BLaER1 treated with 17β-estradiol and CSF1 and Interleukin-3, amounts not matched to agents 10 nM and 100 nM (cell line): ENCODE data around the gene ZMIZ1.

Experiments
- H3K27ac ChIP-seq, 11 experiments: shearing (Covaris generic); formaldehyde crosslinking; 2 replicates each; pipeline ENCODE4 v1.8.1; 2022
- H3K27me3 ChIP-seq, 11 experiments: shearing (Covaris generic); formaldehyde crosslinking; 2 replicates each; pipeline ENCODE4 v1.8.1; 2022
- H3K36me3 ChIP-seq, 11 experiments: shearing (Covaris generic); formaldehyde crosslinking; 2 replicates each; pipeline ENCODE4 v1.8.1; 2022
- H3K4me1 ChIP-seq, 10 experiments: shearing (Covaris generic); formaldehyde crosslinking; 2 replicates each; pipeline ENCODE4 v1.8.1; 2022
- H3K4me2 ChIP-seq, 11 experiments: shearing (Covaris generic); formaldehyde crosslinking; 2 replicates each; pipeline ENCODE4 v1.8.1; 2022
- H3K4me3 ChIP-seq, 10 experiments: shearing (Covaris generic); formaldehyde crosslinking; 2 replicates each; pipeline ENCODE4 v1.8.1; 2022
- H3K9ac ChIP-seq, 11 experiments: shearing (Covaris generic); formaldehyde crosslinking; 2 replicates each; pipeline ENCODE4 v1.8.1; 2022
- H3K9me3 ChIP-seq, 11 experiments: shearing (Covaris generic); formaldehyde crosslinking; replicated peaks in 1 of 11; 2 replicates each; pipeline ENCODE4 v1.8.1; 2022
- H4K20me1 ChIP-seq, 11 experiments: shearing (Covaris generic); formaldehyde crosslinking; 2 replicates each; pipeline ENCODE4 v1.8.1; 2022
- Cebpa-rat ChIP-seq, 11 experiments: shearing (Covaris generic); IDR thresholded peaks; 2 replicates each; pipeline ENCODE4 v1.8.1; 2022

The ZMIZ1 gene

DNA sequence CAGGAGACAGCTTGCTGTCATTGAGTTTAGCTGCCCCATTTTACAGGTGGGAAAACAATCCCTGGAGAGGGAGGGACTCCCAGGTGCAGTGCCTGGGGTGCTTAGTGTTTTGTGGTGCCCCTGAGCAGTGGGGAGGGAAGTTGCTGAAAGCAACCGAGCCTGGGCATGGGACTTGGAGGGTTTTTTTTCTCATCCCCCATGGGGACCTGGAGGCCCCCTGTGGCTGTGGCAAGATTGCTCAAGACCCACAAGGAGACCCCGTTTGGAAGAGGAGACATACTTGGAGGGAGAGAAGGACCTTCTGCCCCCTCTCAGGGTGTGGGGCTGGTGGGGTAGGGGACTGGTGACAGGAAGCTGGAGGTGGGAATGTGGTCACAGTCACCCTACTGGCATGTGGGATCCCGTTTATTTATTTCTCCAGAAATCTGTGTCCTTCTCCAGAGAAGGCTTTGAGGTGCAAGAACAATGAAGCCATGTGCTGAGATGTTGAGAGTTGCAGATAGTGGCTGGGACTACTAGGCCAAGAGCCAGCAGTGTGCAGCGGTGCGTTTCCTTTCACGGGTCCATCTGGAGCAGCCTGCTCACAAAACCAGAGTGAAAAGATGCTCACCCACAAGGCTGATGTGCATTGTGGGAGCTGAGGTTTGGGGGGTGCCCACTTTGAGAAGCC, 21.5 kb downstream of the ZMIZ1 start:
- Histone ChIP-seq H3K9me3 (no peaks in the 10 kb centered on the region), H3K27me3 (no peaks in the 10 kb centered on the region), H3K36me3 (peaks cover 0 to 22% (median under 1%) of the 10 kb centered on the region in 11 experiments; a peak in 5 of 22 replicates), H3K4me2 (peak overlapping the region; percentile 83 to 100 (median 97)), H4K20me1 (peaks cover 77 to 100% (median 97%) of the 10 kb centered on the region in 11 experiments), H3K4me1 (peaks cover 99 to 100% (median 100%) of the 10 kb centered on the region in 10 experiments), H3K9ac (peak overlapping the region; percentile 5 to 61 (median 43); a peak in 15 of 22 replicates), H3K27ac (peak overlapping the region in 9 of 11 experiments; percentile 4 to 97 (median 60); a peak in 16 of 22 replicates), H3K4me3 (peak overlapping the region in 4 of 10 experiments; percentile 18 to 44 (median 28); a peak in 6 of 20 replicates)
- peak in 4 of 11 experiments; percentile 42 to 78 (median 56); a peak in 5 of 22 replicates for TF ChIP-seq Cebpa-rat (IDR thresholded peaks at IDR 0.05)

DNA sequence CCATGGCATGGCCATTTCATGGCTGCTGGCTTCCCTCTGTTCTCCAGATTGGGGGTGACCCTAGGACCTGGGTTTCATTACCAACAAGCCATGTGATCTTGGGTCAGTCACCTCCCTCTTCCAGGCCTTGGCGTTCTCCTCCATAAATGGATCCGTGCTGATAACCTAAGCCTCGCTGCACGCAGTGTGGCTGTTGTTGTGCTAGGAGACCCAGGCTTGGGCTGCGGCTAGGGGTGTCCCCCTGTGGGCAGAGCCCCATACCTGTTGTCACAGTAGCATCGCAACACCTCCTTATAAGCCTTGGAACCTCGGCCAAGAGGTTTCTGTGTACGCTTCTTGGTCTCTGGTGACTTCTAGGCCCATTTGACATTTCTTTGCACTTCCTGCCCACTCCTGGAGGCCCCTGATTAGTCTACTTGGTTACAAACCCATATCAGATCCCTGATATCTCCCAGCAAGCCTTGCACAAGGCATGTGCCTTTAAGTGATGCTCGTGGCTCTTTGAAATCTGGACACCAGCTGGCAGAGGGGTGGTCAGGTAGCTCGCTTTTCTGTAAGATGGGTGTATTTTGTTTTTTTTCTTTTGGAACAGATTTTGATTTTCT, 23.6 kb downstream of the ZMIZ1 start:
- H3K9ac ChIP-seq: peak overlapping the region in 2 of 11 experiments; percentile 35 to 43; a peak in 2 of 22 replicates
- TF ChIP-seq Cebpa-rat (IDR thresholded peaks at IDR 0.05): no peak
- peaks cover 97 to 100% (median 99%) of the 10 kb centered on the region in 11 experiments for H4K20me1 ChIP-seq
- H3K4me1 ChIP-seq: peaks cover 99 to 100% (median 100%) of the 10 kb centered on the region in 10 experiments
- peak overlapping the region in 7 of 11 experiments; percentile 2 to 97 (median 31); a peak in 10 of 22 replicates for H3K27ac ChIP-seq
- no peak overlapping the region for H3K4me3 ChIP-seq
- peak overlapping the region; percentile 83 to 100 (median 97) for H3K4me2 ChIP-seq
- H3K9me3 ChIP-seq: no peaks in the 10 kb centered on the region
- H3K36me3 ChIP-seq: peaks cover 0 to 36% (median 2%) of the 10 kb centered on the region in 11 experiments; a peak in 5 of 22 replicates
- H3K27me3 ChIP-seq: no peaks in the 10 kb centered on the region

DNA sequence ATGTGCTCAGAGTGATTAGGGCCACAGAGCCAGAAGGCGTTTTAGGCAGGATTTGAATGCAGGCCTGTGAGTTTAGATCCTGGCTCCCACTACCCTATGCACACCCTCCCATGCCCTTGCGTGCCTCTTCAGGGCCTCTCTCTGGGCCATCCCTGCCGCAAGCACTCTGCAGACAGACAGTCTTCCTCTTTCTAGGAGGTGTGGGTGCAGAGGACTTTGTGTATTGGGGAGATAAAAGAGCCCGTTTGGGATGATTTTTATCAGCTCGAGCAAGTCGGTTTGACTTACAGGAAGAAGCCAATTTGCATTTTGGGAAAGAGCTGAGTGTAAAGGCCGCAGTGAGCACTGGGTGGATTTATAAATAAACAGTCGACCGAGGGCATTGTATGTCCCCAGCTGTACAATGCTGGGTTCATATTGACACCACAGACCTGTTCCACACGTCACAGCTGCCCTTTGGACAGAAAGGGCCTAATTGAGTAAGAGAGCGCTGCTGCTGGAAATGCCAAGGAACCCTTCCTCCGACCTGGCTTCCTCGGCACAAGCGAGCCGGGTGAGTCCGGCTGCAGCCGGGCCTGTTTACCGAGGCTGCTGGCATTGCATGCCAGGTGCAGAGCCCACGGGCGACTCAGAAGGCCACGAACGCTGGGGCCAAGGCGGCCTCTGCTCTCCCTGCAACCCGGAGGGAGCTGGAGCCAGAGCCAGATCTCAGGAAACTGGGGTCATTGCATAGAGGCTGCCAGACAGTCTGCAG, 25.1 kb downstream of the ZMIZ1 start:
- no peaks in the 10 kb centered on the region for H3K9me3 ChIP-seq
- peaks cover 97 to 100% (median 99%) of the 10 kb centered on the region in 11 experiments for H4K20me1 ChIP-seq
- H3K4me1 ChIP-seq: peaks cover 99 to 100% (median 100%) of the 10 kb centered on the region in 10 experiments
- H3K4me2 ChIP-seq: peak overlapping the region; percentile 83 to 100 (median 97)
- TF ChIP-seq Cebpa-rat (IDR thresholded peaks at IDR 0.05): no peak
- no peaks in the 10 kb centered on the region for H3K27me3 ChIP-seq
- peak overlapping the region in 7 of 10 experiments; percentile 2 to 51 (median 17); a peak in 7 of 20 replicates for H3K4me3 ChIP-seq
- H3K36me3 ChIP-seq: peaks cover 0 to 28% (median 2%) of the 10 kb centered on the region in 11 experiments; a peak in 6 of 22 replicates
- H3K27ac ChIP-seq: peak overlapping the region in 10 of 11 experiments; percentile 35 to 65 (median 53); a peak in 20 of 22 replicates
- H3K9ac ChIP-seq: peak overlapping the region; percentile 33 to 67 (median 53); a peak in 21 of 22 replicates

DNA sequence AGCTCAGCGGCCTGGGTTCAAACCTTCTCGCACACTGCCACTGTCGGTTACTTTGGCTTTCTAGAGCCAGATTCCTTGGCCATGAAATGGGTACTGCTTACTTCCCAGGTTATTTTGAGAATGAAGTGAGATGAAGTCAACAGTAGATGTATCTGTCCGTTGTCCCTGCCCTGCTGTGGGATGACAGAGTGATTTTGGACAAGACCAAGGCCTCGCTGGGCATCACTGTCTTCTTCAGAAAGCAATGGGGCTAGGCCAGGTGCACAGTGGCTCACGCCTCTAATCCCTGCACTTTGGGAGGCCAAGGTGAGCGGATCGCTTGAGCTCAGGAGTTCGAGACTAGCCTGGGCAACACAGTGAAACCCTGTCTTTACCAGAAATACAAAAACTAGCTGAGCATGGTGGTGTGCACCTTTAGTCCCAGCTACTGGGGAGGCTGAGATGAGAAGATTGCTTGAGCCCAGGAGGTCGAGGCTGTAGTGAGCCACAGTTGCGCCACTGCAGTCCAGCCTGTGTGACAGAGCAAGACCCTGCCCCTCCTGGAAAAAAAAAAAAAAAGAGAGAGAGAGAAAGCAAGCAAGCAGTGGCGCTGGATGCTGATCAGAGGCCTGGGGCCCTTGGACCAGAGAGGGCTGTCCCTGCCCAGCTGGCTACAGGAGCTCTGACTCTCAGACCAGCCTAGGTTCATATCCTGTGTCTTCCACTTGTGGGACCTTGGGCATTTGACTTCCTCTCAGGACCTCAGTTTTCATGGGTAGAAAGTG, 25.8 kb downstream of the ZMIZ1 start:
- Histone ChIP-seq H3K9me3 (no peaks in the 10 kb centered on the region), H3K9ac (peak overlapping the region; percentile 33 to 67 (median 53); a peak in 21 of 22 replicates), H3K4me1 (peaks cover 100% of the 10 kb centered on the region in 10 experiments), H3K4me3 (peak overlapping the region in 5 of 10 experiments; percentile 2 to 51 (median 11); a peak in 5 of 20 replicates), H3K27me3 (no peaks in the 10 kb centered on the region), H4K20me1 (peaks cover 98 to 100% (median 99%) of the 10 kb centered on the region in 11 experiments), H3K4me2 (peak overlapping the region; percentile 83 to 100 (median 97)), H3K36me3 (peaks cover 0 to 23% (median 2%) of the 10 kb centered on the region in 11 experiments; a peak in 8 of 22 replicates), H3K27ac (peak overlapping the region in 10 of 11 experiments; percentile 35 to 65 (median 53); a peak in 20 of 22 replicates)
- no peak for TF ChIP-seq Cebpa-rat (IDR thresholded peaks at IDR 0.05)

DNA sequence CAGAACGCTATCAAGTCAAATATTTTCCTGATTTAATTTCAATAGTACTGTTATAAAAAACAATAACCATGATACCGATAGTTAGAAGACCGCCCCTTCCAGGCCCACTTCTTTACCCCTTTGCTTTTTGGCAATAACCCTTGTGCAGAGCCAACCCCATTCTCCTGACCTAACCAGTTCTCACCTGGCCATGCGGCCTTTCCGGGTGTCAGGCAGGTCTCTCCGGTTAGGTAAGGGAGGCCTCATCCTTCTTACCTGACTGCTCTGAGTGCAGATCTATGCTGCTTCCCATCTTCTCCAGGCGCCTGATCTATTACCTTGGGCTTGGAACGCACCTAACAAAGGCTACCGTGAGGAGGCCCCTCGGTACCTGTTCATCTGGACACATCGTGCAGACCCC, 26.6 kb downstream of the ZMIZ1 start:
- peak overlapping the region in 2 of 11 experiments; percentile 15 to 53; a peak in 1 of 22 replicates for H3K27ac ChIP-seq
- TF ChIP-seq Cebpa-rat (IDR thresholded peaks at IDR 0.05): no peak
- no peaks in the 10 kb centered on the region for H3K9me3 ChIP-seq
- H3K9ac ChIP-seq: peak overlapping the region in 6 of 11 experiments; percentile 10 to 58 (median 33); a peak in 4 of 22 replicates
- no peak overlapping the region for H3K4me3 ChIP-seq
- peaks cover 0 to 28% (median 2%) of the 10 kb centered on the region in 11 experiments; a peak in 8 of 22 replicates for H3K36me3 ChIP-seq
- H3K27me3 ChIP-seq: no peaks in the 10 kb centered on the region
- H3K4me1 ChIP-seq: peaks cover 100% of the 10 kb centered on the region in 10 experiments
- H4K20me1 ChIP-seq: peaks cover 98 to 100% (median 100%) of the 10 kb centered on the region in 11 experiments
- peak overlapping the region; percentile 83 to 100 (median 97) for H3K4me2 ChIP-seq

GRCh38 chr10:79096514-79096913, 27.7 kb downstream of the ZMIZ1 start:
- no peak for TF ChIP-seq Cebpa-rat (IDR thresholded peaks at IDR 0.05)
- peaks cover 100% of the 10 kb centered on the region in 10 experiments for H3K4me1 ChIP-seq
- peak overlapping the region in 5 of 11 experiments; percentile 4 to 28 (median 9); a peak in 7 of 22 replicates for H3K9ac ChIP-seq
- peaks cover 0 to 28% (median 2%) of the 10 kb centered on the region in 11 experiments; a peak in 8 of 22 replicates for H3K36me3 ChIP-seq
- H3K9me3 ChIP-seq: no peaks in the 10 kb centered on the region
- no peak overlapping the region for H3K4me3 ChIP-seq
- H4K20me1 ChIP-seq: peaks cover 98 to 100% (median 100%) of the 10 kb centered on the region in 11 experiments
- H3K27me3 ChIP-seq: no peaks in the 10 kb centered on the region
- H3K4me2 ChIP-seq: peak overlapping the region; percentile 83 to 100 (median 97)
- peak overlapping the region in 4 of 11 experiments; percentile 12 to 43 (median 30); a peak in 2 of 22 replicates for H3K27ac ChIP-seq

GRCh38 chr10:79097021-79097872, 28.5 kb downstream of the ZMIZ1 start:
- Histone ChIP-seq H3K4me3 (no peak overlapping the region), H3K4me1 (peaks cover 100% of the 10 kb centered on the region in 10 experiments), H4K20me1 (peaks cover 97 to 100% (median 100%) of the 10 kb centered on the region in 11 experiments)

More at GRCh38 chr10:79097021-79097872, 28.5 kb downstream of the ZMIZ1 start:
- peak overlapping the region; percentile 83 to 100 (median 97) for H3K4me2 ChIP-seq
- TF ChIP-seq Cebpa-rat (IDR thresholded peaks at IDR 0.05): no peak
- H3K36me3 ChIP-seq: peaks cover 0 to 28% (median 2%) of the 10 kb centered on the region in 11 experiments; a peak in 8 of 22 replicates
- H3K9me3 ChIP-seq: no peaks in the 10 kb centered on the region
- H3K9ac ChIP-seq: peak overlapping the region in 5 of 11 experiments; percentile 4 to 28 (median 15); a peak in 7 of 22 replicates
- no peaks in the 10 kb centered on the region for H3K27me3 ChIP-seq
- H3K27ac ChIP-seq: peak overlapping the region in 5 of 11 experiments; percentile 12 to 52 (median 28); a peak in 3 of 22 replicates
